GM23338 (cell line): ENCODE results near the gene CFAP90. TPM values are rescaled to one million over a fixed set of nuclear protein-coding genes. Genes with fewer than 3 reads are reported as not detected.

Source experiments
- ATAC-seq: fragments of 200-7000 bp; cut with Tn5 transposase; 3 replicates; pipeline ENCODE4 v1.9.1; 2020
- DNase-seq: peaks from one replicate; pipeline ENCODE4 v3.0.0-alpha.2; 2015; ENCODE audit warnings: low spot score
- H2AFZ ChIP-seq: fragments of 200-600 bp; sonication (generic); 2 replicates; pipeline ENCODE4 v1.8.0; 2016; ENCODE audit warnings: antibody characterized with exemption, mild to moderate bottlenecking, moderate library complexity
- H3F3A ChIP-seq: fragments of 200-600 bp; sonication (generic); replicated peaks from 2 replicates; pipeline ENCODE4 v1.8.0; 2017; ENCODE audit warnings: antibody characterized with exemption, mixed run types, low read depth
- H3K27ac ChIP-seq: fragments of 200-600 bp; sonication (generic); 2 replicates; pipeline ENCODE4 v1.6.1; 2016; ENCODE audit warnings: low read depth
- H3K27me3 ChIP-seq: fragments of 200-600 bp; sonication (generic); 2 replicates; pipeline ENCODE4 v1.8.0; 2016; ENCODE audit warnings: mild to moderate bottlenecking, mixed run types, moderate library complexity; ENCODE audit not compliant: insufficient read depth
- H3K36me3 ChIP-seq: fragments of 200-600 bp; sonication (generic); 2 replicates; pipeline ENCODE4 v1.8.0; 2016; ENCODE audit warnings: mild to moderate bottlenecking; ENCODE audit not compliant: insufficient read depth
- H3K4me1 ChIP-seq: fragments of 200-600 bp; sonication (generic); 2 replicates; pipeline ENCODE4 v1.8.0; 2016; ENCODE audit warnings: mild to moderate bottlenecking, moderate library complexity; ENCODE audit not compliant: insufficient read depth
- H3K4me2 ChIP-seq: fragments of 200-600 bp; sonication (generic); 2 replicates; pipeline ENCODE4 v1.7.1; 2017; ENCODE audit warnings: mixed run types
- H3K4me3 ChIP-seq: fragments of 200-600 bp; sonication (generic); 2 replicates; pipeline ENCODE4 v1.6.1; 2016; ENCODE audit warnings: mixed run types
- H3K79me2 ChIP-seq: fragments of 200-600 bp; sonication (generic); replicated peaks from 2 replicates; pipeline ENCODE4 v1.8.0; 2017; ENCODE audit warnings: mild to moderate bottlenecking; ENCODE audit not compliant: insufficient read depth
- H3K9me2 ChIP-seq: fragments of 200-600 bp; sonication (generic); 2 replicates; pipeline ENCODE4 v1.8.0; 2017; ENCODE audit not compliant: insufficient read depth
- H4K20me1 ChIP-seq: fragments of 200-600 bp; sonication (generic); replicated peaks from 2 replicates; pipeline ENCODE4 v1.8.0; 2017; ENCODE audit warnings: mild to moderate bottlenecking; ENCODE audit not compliant: insufficient read depth
- H3K27ac Mint-ChIP-seq: 2 replicates; pipeline ENCODE4 v1.8.0; 2020; ENCODE audit warnings: inconsistent platforms, mild to moderate bottlenecking, moderate library complexity, mixed read lengths
- H3K27me3 Mint-ChIP-seq: 3 replicates; pipeline ENCODE4 v1.8.0; 2022; ENCODE audit warnings: low read depth, mild to moderate bottlenecking, moderate library complexity, mixed read lengths, inconsistent platforms; ENCODE audit not compliant: insufficient read depth, poor library complexity
- H3K36me3 Mint-ChIP-seq: 3 replicates; pipeline ENCODE4 v1.8.0; 2021; ENCODE audit warnings: low read depth, mild to moderate bottlenecking, inconsistent platforms, moderate library complexity, mixed read lengths
- H3K4me1 Mint-ChIP-seq: 3 replicates; pipeline ENCODE4 v1.8.0; 2020; ENCODE audit warnings: mild to moderate bottlenecking, inconsistent platforms, mixed read lengths
- H3K4me3 Mint-ChIP-seq: 3 replicates; pipeline ENCODE4 v1.8.0; 2021; ENCODE audit warnings: moderate library complexity, mild to moderate bottlenecking, inconsistent platforms, mixed read lengths
- H3K9me3 Mint-ChIP-seq: 3 replicates; pipeline ENCODE4 v1.8.0; 2020; ENCODE audit warnings: moderate library complexity, mild to moderate bottlenecking, inconsistent platforms, mixed read lengths
- CREB1 ChIP-seq: fragments of 250-450 bp; sonication (Bioruptor Pico); IDR thresholded peaks from 2 replicates; pipeline ENCODE4 v1.5.0; 2020; ENCODE audit warnings: low read depth, mild to moderate bottlenecking, moderate library complexity
- ETS1 ChIP-seq: IDR thresholded peaks from 2 replicates; pipeline ENCODE4 v1.6.1; 2016; ENCODE audit warnings: antibody characterized with exemption
- EZH2 ChIP-seq: fragments of 200-600 bp; sonication (generic); IDR thresholded peaks from one replicate; pipeline ENCODE4 v1.8.0; 2017; ENCODE audit warnings: antibody characterized with exemption, mild to moderate bottlenecking, low read depth; ENCODE audit not compliant: unreplicated experiment
- EZH2phosphoT487 ChIP-seq: fragments of 200-600 bp; sonication (generic); IDR thresholded peaks from one replicate; pipeline ENCODE4 v1.8.1; 2018; ENCODE audit warnings: antibody characterized with exemption; ENCODE audit not compliant: unreplicated experiment
- JUNB ChIP-seq: IDR thresholded peaks from one replicate; pipeline ENCODE4 v1.6.1; 2016; ENCODE audit warnings: antibody characterized with exemption; ENCODE audit not compliant: unreplicated experiment
- NANOG ChIP-seq: IDR thresholded peaks from 2 replicates; pipeline ENCODE4 v1.6.1; 2016; ENCODE audit warnings: antibody characterized with exemption, borderline replicate concordance
- POLR2AphosphoS5 ChIP-seq: IDR thresholded peaks from 2 replicates; pipeline ENCODE4 v1.6.1; 2016; ENCODE audit warnings: antibody characterized with exemption, low read depth
- REST ChIP-seq: IDR thresholded peaks from one replicate; pipeline ENCODE4 v1.6.1; 2018; ENCODE audit warnings: antibody characterized with exemption; ENCODE audit not compliant: unreplicated experiment
- STAT1 ChIP-seq: IDR thresholded peaks from one replicate; pipeline ENCODE4 v1.6.1; 2016; ENCODE audit warnings: antibody characterized with exemption; ENCODE audit not compliant: unreplicated experiment
- ZNF114 ChIP-seq: fragments of 250-450 bp; sonication (Bioruptor Pico); IDR thresholded peaks from 2 replicates; pipeline ENCODE4 v1.5.0; 2020; ENCODE audit warnings: mild to moderate bottlenecking, moderate library complexity
- ZNF331 ChIP-seq: fragments of 250-450 bp; sonication (Bioruptor Pico); IDR thresholded peaks from 2 replicates; pipeline ENCODE4 v1.5.0; 2020; ENCODE audit warnings: low read depth, mild to moderate bottlenecking, moderate library complexity
- polyA plus RNA-seq: library from polyadenylated mRNA; unstranded; fragments of >200 nt; fragmentation: Nextera tagmentation; extraction: Ambion mirVana; gene quantifications from 2 replicates; pipeline ENCODE4 v1.2.1, GENCODE V29; 2016
- total RNA-seq: library from RNA; depleted of rRNA; stranded (reverse); fragments of >200 nt; shearing (Covaris generic); gene quantifications from 2 replicates; pipeline ENCODE4 v1.2.3, GENCODE V29; 2014
- TF ChIP-seq, protein P1 (sequence below), 2 experiments: fragments of 200-600 bp in 1 of 2; sonication (generic) in 1 of 2; conservative IDR thresholded peaks; 2 replicates each; pipeline versions ENCODE4 v1.5.1 to v1.6.1; 2016 to 2017; ENCODE audit warnings: antibody characterized with exemption in 2 of 2, low read depth in 2 of 2, mild to moderate bottlenecking in 2 of 2, moderate library complexity in 1 of 2
- TF ChIP-seq, protein P2 (sequence below): fragments of 250-450 bp; sonication (Bioruptor Pico); IDR thresholded peaks from 2 replicates; pipeline ENCODE4 v1.5.0; 2020; ENCODE audit warnings: mild to moderate bottlenecking, moderate library complexity

Gene CFAP90
- total and polyA plus RNA-seq, 2 experiments from 2014 or later: 0.10 to 1.0 TPM

GRCh38 chr5:7878381-7878873, 27.5 kb upstream of the CFAP90 start (continued):
- TF ChIP-seq CREB1 (CRISPR knock-in tag): no peak

DNA sequence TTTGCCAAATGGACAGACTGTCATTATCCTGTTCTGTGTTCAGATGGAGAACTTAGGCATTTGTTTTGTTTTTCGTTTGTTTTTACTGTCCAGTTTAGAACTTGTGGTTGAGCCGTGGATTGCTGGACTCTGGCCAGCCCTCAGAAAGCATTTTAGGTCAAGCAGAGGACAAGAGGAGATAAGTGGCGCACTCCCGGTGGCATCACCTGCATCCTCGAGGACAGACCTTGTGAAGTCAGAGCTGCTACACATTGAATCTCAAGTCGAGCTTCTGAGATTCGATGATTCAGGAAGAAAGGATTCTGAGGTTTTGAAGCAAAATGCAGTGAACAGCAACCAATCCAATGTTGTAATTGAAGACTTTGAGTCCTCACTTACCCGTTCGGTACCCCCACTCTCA, 26.9 kb upstream of the CFAP90 start:
- Histone ChIP-seq H3K36me3 (peaks cover 55% of the 10 kb centered on the region), H4K20me1 (peaks cover 23% of the 10 kb centered on the region), H3K4me3 (no peak overlapping the region), H3K27me3 (no peaks in the 10 kb centered on the region), H3F3A (no peaks in the 10 kb centered on the region), H3K27ac (no peak overlapping the region), H3K4me1 (no peaks in the 10 kb centered on the region), H3K4me2 (no peak overlapping the region), H3K79me2 (peaks cover 54% of the 10 kb centered on the region), H3K9me2 (no peaks in the 10 kb centered on the region), H2AFZ (no peak overlapping the region)
- Mint-ChIP-seq H3K36me3 (peaks cover 68% of the 10 kb centered on the region), H3K9me3 (no peaks in the 10 kb centered on the region), H3K4me3 (no peak overlapping the region), H3K4me1 (peaks cover 1% of the 10 kb centered on the region; the same call in 1 of the 3 replicates), H3K27me3 (no peaks in the 10 kb centered on the region), H3K27ac (no peak overlapping the region)
- DNase-seq (no peak), ATAC-seq (no peak)
- TF ChIP-seq, protein P1, sequence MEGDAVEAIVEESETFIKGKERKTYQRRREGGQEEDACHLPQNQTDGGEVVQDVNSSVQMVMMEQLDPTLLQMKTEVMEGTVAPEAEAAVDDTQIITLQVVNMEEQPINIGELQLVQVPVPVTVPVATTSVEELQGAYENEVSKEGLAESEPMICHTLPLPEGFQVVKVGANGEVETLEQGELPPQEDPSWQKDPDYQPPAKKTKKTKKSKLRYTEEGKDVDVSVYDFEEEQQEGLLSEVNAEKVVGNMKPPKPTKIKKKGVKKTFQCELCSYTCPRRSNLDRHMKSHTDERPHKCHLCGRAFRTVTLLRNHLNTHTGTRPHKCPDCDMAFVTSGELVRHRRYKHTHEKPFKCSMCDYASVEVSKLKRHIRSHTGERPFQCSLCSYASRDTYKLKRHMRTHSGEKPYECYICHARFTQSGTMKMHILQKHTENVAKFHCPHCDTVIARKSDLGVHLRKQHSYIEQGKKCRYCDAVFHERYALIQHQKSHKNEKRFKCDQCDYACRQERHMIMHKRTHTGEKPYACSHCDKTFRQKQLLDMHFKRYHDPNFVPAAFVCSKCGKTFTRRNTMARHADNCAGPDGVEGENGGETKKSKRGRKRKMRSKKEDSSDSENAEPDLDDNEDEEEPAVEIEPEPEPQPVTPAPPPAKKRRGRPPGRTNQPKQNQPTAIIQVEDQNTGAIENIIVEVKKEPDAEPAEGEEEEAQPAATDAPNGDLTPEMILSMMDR (conservative IDR thresholded peaks at IDR 0.05; ENCODE audit: low read depth in 2 of 2): no peak
- no peak for TF ChIP-seq POLR2AphosphoS5
- no peak for TF ChIP-seq STAT1
- TF ChIP-seq, protein P2, sequence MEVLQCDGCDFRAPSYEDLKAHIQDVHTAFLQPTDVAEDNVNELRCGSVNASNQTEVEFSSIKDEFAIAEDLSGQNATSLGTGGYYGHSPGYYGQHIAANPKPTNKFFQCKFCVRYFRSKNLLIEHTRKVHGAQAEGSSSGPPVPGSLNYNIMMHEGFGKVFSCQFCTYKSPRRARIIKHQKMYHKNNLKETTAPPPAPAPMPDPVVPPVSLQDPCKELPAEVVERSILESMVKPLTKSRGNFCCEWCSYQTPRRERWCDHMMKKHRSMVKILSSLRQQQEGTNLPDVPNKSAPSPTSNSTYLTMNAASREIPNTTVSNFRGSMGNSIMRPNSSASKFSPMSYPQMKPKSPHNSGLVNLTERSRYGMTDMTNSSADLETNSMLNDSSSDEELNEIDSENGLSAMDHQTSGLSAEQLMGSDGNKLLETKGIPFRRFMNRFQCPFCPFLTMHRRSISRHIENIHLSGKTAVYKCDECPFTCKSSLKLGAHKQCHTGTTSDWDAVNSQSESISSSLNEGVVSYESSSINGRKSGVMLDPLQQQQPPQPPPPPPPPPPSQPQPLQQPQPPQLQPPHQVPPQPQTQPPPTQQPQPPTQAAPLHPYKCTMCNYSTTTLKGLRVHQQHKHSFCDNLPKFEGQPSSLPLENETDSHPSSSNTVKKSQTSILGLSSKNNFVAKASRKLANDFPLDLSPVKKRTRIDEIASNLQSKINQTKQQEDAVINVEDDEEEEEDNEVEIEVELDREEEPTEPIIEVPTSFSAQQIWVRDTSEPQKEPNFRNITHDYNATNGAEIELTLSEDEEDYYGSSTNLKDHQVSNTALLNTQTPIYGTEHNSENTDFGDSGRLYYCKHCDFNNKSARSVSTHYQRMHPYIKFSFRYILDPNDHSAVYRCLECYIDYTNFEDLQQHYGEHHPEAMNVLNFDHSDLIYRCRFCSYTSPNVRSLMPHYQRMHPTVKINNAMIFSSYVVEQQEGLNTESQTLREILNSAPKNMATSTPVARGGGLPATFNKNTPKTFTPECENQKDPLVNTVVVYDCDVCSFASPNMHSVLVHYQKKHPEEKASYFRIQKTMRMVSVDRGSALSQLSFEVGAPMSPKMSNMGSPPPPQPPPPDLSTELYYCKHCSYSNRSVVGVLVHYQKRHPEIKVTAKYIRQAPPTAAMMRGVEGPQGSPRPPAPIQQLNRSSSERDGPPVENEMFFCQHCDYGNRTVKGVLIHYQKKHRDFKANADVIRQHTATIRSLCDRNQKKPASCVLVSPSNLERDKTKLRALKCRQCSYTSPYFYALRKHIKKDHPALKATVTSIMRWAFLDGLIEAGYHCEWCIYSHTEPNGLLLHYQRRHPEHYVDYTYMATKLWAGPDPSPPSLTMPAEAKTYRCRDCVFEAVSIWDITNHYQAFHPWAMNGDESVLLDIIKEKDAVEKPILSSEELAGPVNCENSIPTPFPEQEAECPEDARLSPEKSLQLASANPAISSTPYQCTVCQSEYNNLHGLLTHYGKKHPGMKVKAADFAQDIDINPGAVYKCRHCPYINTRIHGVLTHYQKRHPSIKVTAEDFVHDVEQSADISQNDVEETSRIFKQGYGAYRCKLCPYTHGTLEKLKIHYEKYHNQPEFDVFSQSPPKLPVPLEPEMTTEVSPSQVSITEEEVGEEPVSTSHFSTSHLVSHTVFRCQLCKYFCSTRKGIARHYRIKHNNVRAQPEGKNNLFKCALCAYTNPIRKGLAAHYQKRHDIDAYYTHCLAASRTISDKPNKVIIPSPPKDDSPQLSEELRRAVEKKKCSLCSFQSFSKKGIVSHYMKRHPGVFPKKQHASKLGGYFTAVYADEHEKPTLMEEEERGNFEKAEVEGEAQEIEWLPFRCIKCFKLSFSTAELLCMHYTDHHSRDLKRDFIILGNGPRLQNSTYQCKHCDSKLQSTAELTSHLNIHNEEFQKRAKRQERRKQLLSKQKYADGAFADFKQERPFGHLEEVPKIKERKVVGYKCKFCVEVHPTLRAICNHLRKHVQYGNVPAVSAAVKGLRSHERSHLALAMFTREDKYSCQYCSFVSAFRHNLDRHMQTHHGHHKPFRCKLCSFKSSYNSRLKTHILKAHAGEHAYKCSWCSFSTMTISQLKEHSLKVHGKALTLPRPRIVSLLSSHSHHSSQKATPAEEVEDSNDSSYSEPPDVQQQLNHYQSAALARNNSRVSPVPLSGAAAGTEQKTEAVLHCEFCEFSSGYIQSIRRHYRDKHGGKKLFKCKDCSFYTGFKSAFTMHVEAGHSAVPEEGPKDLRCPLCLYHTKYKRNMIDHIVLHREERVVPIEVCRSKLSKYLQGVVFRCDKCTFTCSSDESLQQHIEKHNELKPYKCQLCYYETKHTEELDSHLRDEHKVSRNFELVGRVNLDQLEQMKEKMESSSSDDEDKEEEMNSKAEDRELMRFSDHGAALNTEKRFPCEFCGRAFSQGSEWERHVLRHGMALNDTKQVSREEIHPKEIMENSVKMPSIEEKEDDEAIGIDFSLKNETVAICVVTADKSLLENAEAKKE (CRISPR knock-in tag): no peak
- no peak for TF ChIP-seq ETS1
- no peak for TF ChIP-seq EZH2phosphoT487
- no peak for TF ChIP-seq ZNF114
- TF ChIP-seq REST: no peak
- TF ChIP-seq EZH2: no peak
- no peak for TF ChIP-seq CREB1 (CRISPR knock-in tag)
- no peak for TF ChIP-seq NANOG
- TF ChIP-seq JUNB: no peak
- TF ChIP-seq ZNF331: no peak
